SK-N-SH treated with all-trans-retinoic acid at 6 μM for 48 hours (cell line): ENCODE data around the gene ALDH1A2.
"Not testable (repeated sequence)": the region's sequence is repeated elsewhere in the genome, so short reads cannot be mapped to it uniquely, and the experiment has no call there.

ENCODE experiments used
- ATAC-seq: fragments of 200-7000 bp; cut with Tn5 transposase; 3 replicates; pipeline ENCODE4 v1.9.1; 2020; ENCODE audit warnings: mild to moderate bottlenecking, moderate library complexity
- BACH2 ChIP-seq: fragments of 250-450 bp; sonication (Bioruptor Pico); IDR thresholded peaks from 2 replicates; pipeline ENCODE4 v1.9.0; 2021; ENCODE audit warnings: mild to moderate bottlenecking, borderline replicate concordance
- CSDC2 ChIP-seq: fragments of 250-450 bp; sonication (Bioruptor Pico); IDR thresholded peaks from 2 replicates; pipeline ENCODE4 v1.5.0; 2020; ENCODE audit warnings: mild to moderate bottlenecking, moderate library complexity
- ESRRG ChIP-seq: fragments of 250-450 bp; sonication (Bioruptor Pico); IDR thresholded peaks from 2 replicates; pipeline ENCODE4 v1.6.1; 2021; ENCODE audit warnings: mild to moderate bottlenecking
- GLIS3 ChIP-seq: fragments of 250-450 bp; sonication (Bioruptor Pico); IDR thresholded peaks from 2 replicates; pipeline ENCODE4 v1.5.0; 2020; ENCODE audit warnings: mild to moderate bottlenecking, moderate library complexity
- ISL1 ChIP-seq: fragments of 250-450 bp; sonication (Bioruptor Pico); IDR thresholded peaks from 2 replicates; pipeline ENCODE4 v2.1.2; 2022; ENCODE audit warnings: mild to moderate bottlenecking, moderate library complexity
- OSR1 ChIP-seq: fragments of 250-450 bp; sonication (Bioruptor Pico); IDR thresholded peaks from 2 replicates; pipeline ENCODE4 v1.8.0; 2022; ENCODE audit warnings: moderate library complexity, mild to moderate bottlenecking, inconsistent platforms
- PPARA ChIP-seq: fragments of 250-450 bp; sonication (Bioruptor Pico); IDR thresholded peaks from 2 replicates; pipeline ENCODE4 v1.5.0; 2020; ENCODE audit warnings: mild to moderate bottlenecking, borderline replicate concordance
- RARB ChIP-seq: fragments of 250-450 bp; sonication (Bioruptor Pico); IDR thresholded peaks from 2 replicates; pipeline ENCODE4 v1.8.0; 2021; ENCODE audit warnings: mild to moderate bottlenecking, moderate library complexity
- SNAI2 ChIP-seq: fragments of 250-450 bp; sonication (Bioruptor Pico); IDR thresholded peaks from 2 replicates; pipeline ENCODE4 v1.5.0; 2020; ENCODE audit warnings: mild to moderate bottlenecking, moderate library complexity
- TCF4 ChIP-seq: fragments of 250-450 bp; sonication (Bioruptor Pico); IDR thresholded peaks from 2 replicates; pipeline ENCODE4 v1.8.0; 2021; ENCODE audit warnings: mild to moderate bottlenecking, moderate library complexity, borderline replicate concordance
- TOX ChIP-seq: fragments of 250-450 bp; sonication (Bioruptor Pico); IDR thresholded peaks from 2 replicates; pipeline ENCODE4 v1.8.0; 2021; ENCODE audit warnings: mild to moderate bottlenecking, moderate library complexity, borderline replicate concordance
- ZC3H10 ChIP-seq: fragments of 250-450 bp; sonication (Bioruptor Pico); IDR thresholded peaks from 2 replicates; pipeline ENCODE4 v1.5.1; 2021; ENCODE audit warnings: mild to moderate bottlenecking, moderate library complexity
- ZFP3 ChIP-seq: fragments of 250-450 bp; sonication (Bioruptor Pico); IDR thresholded peaks from 2 replicates; pipeline ENCODE4 v1.5.0; 2020; ENCODE audit warnings: mild to moderate bottlenecking, moderate library complexity
- ZFP30 ChIP-seq: fragments of 450-650 bp; formaldehyde crosslinking; IDR thresholded peaks from 2 replicates; pipeline ENCODE4 v1.5.0; 2022; ENCODE audit warnings: mild to moderate bottlenecking, moderate library complexity
- ZNF565 ChIP-seq: fragments of 450-650 bp; formaldehyde crosslinking; conservative IDR thresholded peaks from 2 replicates; pipeline ENCODE4 v1.5.0; 2020; ENCODE audit warnings: low read depth, mild to moderate bottlenecking, moderate library complexity
- ZNF70 ChIP-seq: fragments of 450-650 bp; formaldehyde crosslinking; IDR thresholded peaks from 2 replicates; pipeline ENCODE4 v1.5.0; 2020; ENCODE audit warnings: mild to moderate bottlenecking, moderate library complexity
- ZNF8 ChIP-seq: fragments of 450-650 bp; formaldehyde crosslinking; IDR thresholded peaks from 2 replicates; pipeline ENCODE4 v1.5.0; 2020; ENCODE audit warnings: mild to moderate bottlenecking, moderate library complexity
- TF ChIP-seq, protein P1 (sequence below): fragments of 250-450 bp; sonication (Bioruptor Pico); IDR thresholded peaks from 2 replicates; pipeline ENCODE4 v1.5.0; 2020; ENCODE audit warnings: mild to moderate bottlenecking, moderate library complexity
- TF ChIP-seq, protein P2 (sequence below): fragments of 250-450 bp; sonication (Bioruptor Pico); IDR thresholded peaks from 2 replicates; pipeline ENCODE4 v1.5.1; 2021; ENCODE audit warnings: mild to moderate bottlenecking, moderate library complexity
- TF ChIP-seq, protein P3 (sequence below): fragments of 250-450 bp; sonication (Bioruptor Pico); IDR thresholded peaks from 2 replicates; pipeline ENCODE4 v1.5.1; 2020; ENCODE audit warnings: low read depth, mild to moderate bottlenecking, moderate library complexity
- TF ChIP-seq, protein P4 (sequence below): fragments of 250-450 bp; sonication (Bioruptor Pico); IDR thresholded peaks from 2 replicates; pipeline ENCODE4 v1.8.0; 2021; ENCODE audit warnings: low read depth, mild to moderate bottlenecking, moderate library complexity, borderline replicate concordance

Gene ALDH1A2

DNA sequence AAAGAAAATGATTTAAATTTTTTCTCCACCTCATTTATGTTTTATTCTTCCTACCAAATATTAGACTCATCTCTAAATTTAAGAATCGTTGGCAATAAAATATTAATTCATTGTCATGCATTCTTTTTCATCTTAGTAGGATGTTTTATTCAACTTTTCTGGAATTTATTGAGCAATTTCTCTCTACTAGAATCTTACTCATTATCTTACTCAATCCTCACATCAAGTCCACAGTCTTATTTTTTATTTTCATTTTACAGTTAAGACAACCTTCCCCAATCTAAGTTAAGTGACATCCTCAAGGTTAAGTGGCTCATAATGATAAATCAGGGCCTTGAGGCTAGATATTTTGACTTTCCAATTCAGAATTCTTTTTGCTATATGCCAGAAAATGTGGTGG lies 15.9 kb upstream of the ALDH1A2 start:
- no peak for TF ChIP-seq PPARA (CRISPR knock-in tag)
- no peak for TF ChIP-seq ZNF565 (CRISPR knock-in tag)
- TF ChIP-seq, protein P1, sequence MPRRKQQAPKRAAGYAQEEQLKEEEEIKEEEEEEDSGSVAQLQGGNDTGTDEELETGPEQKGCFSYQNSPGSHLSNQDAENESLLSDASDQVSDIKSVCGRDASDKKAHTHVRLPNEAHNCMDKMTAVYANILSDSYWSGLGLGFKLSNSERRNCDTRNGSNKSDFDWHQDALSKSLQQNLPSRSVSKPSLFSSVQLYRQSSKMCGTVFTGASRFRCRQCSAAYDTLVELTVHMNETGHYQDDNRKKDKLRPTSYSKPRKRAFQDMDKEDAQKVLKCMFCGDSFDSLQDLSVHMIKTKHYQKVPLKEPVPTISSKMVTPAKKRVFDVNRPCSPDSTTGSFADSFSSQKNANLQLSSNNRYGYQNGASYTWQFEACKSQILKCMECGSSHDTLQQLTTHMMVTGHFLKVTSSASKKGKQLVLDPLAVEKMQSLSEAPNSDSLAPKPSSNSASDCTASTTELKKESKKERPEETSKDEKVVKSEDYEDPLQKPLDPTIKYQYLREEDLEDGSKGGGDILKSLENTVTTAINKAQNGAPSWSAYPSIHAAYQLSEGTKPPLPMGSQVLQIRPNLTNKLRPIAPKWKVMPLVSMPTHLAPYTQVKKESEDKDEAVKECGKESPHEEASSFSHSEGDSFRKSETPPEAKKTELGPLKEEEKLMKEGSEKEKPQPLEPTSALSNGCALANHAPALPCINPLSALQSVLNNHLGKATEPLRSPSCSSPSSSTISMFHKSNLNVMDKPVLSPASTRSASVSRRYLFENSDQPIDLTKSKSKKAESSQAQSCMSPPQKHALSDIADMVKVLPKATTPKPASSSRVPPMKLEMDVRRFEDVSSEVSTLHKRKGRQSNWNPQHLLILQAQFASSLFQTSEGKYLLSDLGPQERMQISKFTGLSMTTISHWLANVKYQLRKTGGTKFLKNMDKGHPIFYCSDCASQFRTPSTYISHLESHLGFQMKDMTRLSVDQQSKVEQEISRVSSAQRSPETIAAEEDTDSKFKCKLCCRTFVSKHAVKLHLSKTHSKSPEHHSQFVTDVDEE (CRISPR knock-in tag), result no peak
- TF ChIP-seq, protein P2, sequence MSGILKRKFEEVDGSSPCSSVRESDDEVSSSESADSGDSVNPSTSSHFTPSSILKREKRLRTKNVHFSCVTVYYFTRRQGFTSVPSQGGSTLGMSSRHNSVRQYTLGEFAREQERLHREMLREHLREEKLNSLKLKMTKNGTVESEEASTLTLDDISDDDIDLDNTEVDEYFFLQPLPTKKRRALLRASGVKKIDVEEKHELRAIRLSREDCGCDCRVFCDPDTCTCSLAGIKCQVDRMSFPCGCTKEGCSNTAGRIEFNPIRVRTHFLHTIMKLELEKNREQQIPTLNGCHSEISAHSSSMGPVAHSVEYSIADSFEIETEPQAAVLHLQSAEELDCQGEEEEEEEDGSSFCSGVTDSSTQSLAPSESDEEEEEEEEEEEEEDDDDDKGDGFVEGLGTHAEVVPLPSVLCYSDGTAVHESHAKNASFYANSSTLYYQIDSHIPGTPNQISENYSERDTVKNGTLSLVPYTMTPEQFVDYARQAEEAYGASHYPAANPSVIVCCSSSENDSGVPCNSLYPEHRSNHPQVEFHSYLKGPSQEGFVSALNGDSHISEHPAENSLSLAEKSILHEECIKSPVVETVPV, result no peak
- TF ChIP-seq, protein P3, sequence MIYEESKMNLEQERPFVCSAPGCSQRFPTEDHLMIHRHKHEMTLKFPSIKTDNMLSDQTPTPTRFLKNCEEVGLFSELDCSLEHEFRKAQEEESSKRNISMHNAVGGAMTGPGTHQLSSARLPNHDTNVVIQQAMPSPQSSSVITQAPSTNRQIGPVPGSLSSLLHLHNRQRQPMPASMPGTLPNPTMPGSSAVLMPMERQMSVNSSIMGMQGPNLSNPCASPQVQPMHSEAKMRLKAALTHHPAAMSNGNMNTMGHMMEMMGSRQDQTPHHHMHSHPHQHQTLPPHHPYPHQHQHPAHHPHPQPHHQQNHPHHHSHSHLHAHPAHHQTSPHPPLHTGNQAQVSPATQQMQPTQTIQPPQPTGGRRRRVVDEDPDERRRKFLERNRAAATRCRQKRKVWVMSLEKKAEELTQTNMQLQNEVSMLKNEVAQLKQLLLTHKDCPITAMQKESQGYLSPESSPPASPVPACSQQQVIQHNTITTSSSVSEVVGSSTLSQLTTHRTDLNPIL (CRISPR knock-in tag), result no peak
- no peak for TF ChIP-seq ZC3H10 (CRISPR knock-in tag)
- TF ChIP-seq BACH2 (CRISPR knock-in tag), result no peak
- TF ChIP-seq OSR1, result no peak
- no peak for TF ChIP-seq ZNF70 (CRISPR knock-in tag)
- TF ChIP-seq, all 23 proteins: peak for 0
- ATAC-seq, result no peak

DNA sequence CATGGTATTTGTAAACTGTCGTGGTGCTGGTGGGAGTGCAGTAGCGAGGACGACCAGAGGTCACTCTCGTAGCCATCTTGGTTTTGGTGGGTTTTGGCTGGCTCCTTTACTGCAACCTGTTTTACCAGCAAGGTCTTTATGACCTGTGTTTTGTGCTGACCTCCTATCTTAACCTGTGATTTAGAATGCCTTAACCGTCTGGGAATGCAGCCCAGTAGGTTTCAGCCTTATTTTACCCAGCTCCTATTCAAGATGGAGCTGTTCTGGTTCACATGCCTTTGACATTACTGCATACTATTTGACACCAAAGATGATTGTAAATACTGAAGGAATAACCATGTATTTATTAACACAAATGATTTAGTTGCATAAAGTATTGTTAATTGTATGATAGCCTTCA lies 15.4 kb upstream of the ALDH1A2 start:
- not testable (repeated sequence) for ATAC-seq

DNA sequence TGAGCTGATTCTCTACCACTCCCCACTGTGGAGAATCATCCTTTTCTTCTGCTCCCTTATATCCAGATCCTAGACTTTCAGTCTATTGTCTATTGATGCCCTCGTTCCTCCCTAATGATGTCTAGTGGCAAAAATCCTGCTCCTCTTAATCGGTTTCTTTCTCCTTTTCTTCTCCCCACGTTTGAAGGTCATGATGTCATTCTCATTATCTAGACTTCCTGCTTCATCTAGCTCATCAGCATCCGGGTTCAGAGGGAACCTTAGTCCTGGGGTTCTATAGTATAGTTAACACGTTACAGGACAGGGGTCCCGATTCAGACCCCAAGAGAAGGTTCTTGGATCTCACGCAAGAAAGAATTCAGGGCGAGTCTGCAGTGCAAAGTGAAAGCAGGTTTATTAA lies 14.9 kb upstream of the ALDH1A2 start:
- ATAC-seq, result no peak
- TF ChIP-seq ZNF8 (CRISPR knock-in tag) (no peak), CSDC2 (CRISPR knock-in tag) (no peak), PPARA (CRISPR knock-in tag) (no peak), TOX (CRISPR knock-in tag) (no peak), ZNF565 (CRISPR knock-in tag) (no peak), ZFP30 (CRISPR knock-in tag) (no peak), SNAI2 (CRISPR knock-in tag) (no peak), TCF4 (no peak), ISL1 (CRISPR knock-in tag) (no peak), BACH2 (CRISPR knock-in tag) (no peak), RARB (CRISPR knock-in tag) (no peak), GLIS3 (CRISPR knock-in tag) (no peak), ESRRG (CRISPR knock-in tag) (no peak), ZFP3 (no peak)
- TF ChIP-seq, protein P4, sequence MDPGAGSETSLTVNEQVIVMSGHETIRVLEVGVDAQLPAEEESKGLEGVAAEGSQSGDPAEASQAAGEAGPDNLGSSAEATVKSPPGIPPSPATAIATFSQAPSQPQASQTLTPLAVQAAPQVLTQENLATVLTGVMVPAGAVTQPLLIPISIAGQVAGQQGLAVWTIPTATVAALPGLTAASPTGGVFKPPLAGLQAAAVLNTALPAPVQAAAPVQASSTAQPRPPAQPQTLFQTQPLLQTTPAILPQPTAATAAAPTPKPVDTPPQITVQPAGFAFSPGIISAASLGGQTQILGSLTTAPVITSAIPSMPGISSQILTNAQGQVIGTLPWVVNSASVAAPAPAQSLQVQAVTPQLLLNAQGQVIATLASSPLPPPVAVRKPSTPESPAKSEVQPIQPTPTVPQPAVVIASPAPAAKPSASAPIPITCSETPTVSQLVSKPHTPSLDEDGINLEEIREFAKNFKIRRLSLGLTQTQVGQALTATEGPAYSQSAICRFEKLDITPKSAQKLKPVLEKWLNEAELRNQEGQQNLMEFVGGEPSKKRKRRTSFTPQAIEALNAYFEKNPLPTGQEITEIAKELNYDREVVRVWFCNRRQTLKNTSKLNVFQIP (CRISPR knock-in tag), result no peak
- TF ChIP-seq, protein P2, result no peak
- TF ChIP-seq, protein P3 (CRISPR knock-in tag), result no peak
